Muscle layer of duodenum (tissue), 2 donors: ENCODE data around the gene BRAF.
"Not testable (repeated sequence)": the region's sequence is repeated elsewhere in the genome, so short reads cannot be mapped to it uniquely, and the experiment has no call there.

ENCODE experiments used
- H3K27ac ChIP-seq: one replicate; pipeline ENCODE4 v1.7.0; 2013; ENCODE audit warnings: mild to moderate bottlenecking, low read length
- H3K27me3 ChIP-seq: one replicate; pipeline ENCODE4 v1.7.0; 2013; ENCODE audit warnings: low read depth, mild to moderate bottlenecking, control low read depth, low read length
- H3K36me3 ChIP-seq, 2 donors: one replicate each; pipeline ENCODE4 v1.7.0; 2013; ENCODE audit warnings: low read length in 2 of 2, control low read depth in 1 of 2, mild to moderate bottlenecking in 1 of 2; ENCODE audit not compliant: insufficient read depth in 2 of 2, control insufficient read depth in 1 of 2
- H3K4me1 ChIP-seq, 2 donors: one replicate each; pipeline ENCODE4 v1.7.0; 2013; ENCODE audit warnings: low read length in 2 of 2, mild to moderate bottlenecking in 2 of 2, control low read depth in 1 of 2, moderate library complexity in 1 of 2; ENCODE audit not compliant: insufficient read depth in 2 of 2, control insufficient read depth in 1 of 2
- H3K4me3 ChIP-seq, 2 donors: one replicate each; pipeline ENCODE4 v1.7.0; 2013; ENCODE audit warnings: low read length in 2 of 2, low read depth in 1 of 2, mild to moderate bottlenecking in 1 of 2
- H3K9me3 ChIP-seq, 2 donors: one replicate each; pipeline ENCODE4 v1.7.0; 2013; ENCODE audit warnings: low read length in 2 of 2, control low read depth in 1 of 2, mild to moderate bottlenecking in 1 of 2; ENCODE audit not compliant: control insufficient read depth in 1 of 2
- donor health status: healthy.

BRAF gene

DNA sequence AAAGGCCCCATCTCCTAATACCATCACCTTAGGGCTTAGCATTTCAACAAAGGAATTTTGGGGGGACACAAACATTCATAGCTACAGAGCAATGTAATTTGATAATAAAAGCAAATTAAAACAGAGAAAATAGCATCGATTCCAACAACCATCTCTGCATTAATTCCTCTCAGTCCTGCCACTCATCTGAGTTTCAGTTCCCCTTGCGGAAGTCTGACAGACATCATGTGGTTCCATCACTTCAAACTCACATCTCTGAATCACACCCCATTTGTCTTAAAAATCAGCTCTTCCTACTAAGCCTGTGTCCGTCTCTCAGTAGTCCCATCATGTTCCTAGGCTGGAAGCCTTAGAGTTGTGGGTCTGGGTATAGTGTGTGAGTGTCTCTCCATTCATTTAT is 248.4 kb downstream of the BRAF start:
- H3K4me3 ChIP-seq, result no peak overlapping the region
- no peaks in the 10 kb centered on the region for H3K9me3 ChIP-seq
- H3K27me3 ChIP-seq, result no peaks in the 10 kb centered on the region
- no peak overlapping the region for H3K27ac ChIP-seq
- H3K4me1 ChIP-seq, result peaks cover 12 to 16% of the 10 kb centered on the region in 2 donors
- H3K36me3 ChIP-seq, result peaks cover 14 to 27% of the 10 kb centered on the region in 2 donors

DNA sequence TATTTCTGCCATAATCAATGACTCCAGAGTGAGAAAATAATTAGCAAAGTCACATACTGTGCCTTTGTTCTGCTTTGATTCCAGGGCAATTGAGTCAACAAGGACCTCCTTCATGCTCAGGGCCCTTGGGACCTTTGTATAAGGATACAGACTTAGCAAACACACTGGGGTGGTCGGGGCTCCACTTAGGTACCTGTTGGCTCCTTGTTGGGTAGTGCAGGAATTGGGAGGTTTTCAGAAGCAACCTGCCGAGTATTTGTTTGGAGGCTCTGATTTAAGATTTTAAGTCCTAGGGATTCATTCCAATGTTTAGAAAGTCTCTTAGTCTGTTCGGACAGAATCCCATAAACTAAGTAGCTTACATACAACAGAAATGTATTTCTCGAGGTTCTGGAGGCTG is 249.0 kb downstream of the BRAF start:
- H3K4me1 ChIP-seq, result peaks cover 12 to 16% of the 10 kb centered on the region in 2 donors
- no peak overlapping the region for H3K4me3 ChIP-seq
- no peaks in the 10 kb centered on the region for H3K27me3 ChIP-seq
- no peak overlapping the region for H3K27ac ChIP-seq
- no peaks in the 10 kb centered on the region for H3K9me3 ChIP-seq
- H3K36me3 ChIP-seq, result peaks cover 10 to 23% of the 10 kb centered on the region in 2 donors

DNA sequence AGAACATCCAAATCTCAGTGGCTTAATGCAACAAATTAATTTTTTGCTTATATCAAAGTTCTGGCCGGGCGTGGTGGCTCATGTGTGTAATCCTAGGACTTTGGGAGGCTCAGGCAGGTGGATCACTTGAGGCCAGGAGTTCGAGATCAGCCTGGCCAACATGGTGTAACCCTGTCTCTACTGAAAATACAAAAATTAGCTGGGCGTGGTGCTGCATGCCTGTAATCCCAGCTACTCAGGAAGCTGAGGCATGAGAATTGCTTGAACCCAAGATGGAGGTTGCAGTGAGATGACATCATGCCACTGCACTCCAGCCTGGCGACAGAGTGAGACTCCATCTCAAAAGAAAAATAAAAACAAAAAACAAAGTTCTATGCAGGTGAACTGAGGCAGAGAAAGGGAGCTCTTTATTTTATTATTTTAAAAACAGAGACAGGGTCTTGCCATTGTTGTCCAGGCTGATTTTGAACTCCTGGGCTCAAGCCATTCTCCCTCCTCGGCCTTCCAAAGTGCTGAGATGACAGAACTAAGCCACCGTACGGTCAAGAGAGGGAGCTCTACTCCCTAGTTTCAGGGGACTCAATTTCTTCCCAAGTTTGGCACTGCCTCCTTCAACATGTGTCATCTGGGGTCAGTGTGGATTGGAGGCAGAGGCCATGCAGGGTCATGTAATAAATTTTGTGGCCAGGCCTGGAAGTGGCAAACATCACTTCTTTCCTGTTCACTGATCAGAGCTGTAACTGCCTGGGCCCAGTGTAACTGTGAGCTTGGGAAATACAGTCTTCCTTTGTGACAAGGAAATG is 249.6 kb downstream of the BRAF start:
- H3K36me3 ChIP-seq, result peaks cover 4 to 16% of the 10 kb centered on the region in 2 donors
- no peaks in the 10 kb centered on the region for H3K27me3 ChIP-seq
- no peaks in the 10 kb centered on the region for H3K9me3 ChIP-seq
- H3K4me1 ChIP-seq, result peaks cover 12 to 16% of the 10 kb centered on the region in 2 donors
- H3K27ac ChIP-seq, result no peak overlapping the region
- H3K4me3 ChIP-seq, result no peak overlapping the region

DNA sequence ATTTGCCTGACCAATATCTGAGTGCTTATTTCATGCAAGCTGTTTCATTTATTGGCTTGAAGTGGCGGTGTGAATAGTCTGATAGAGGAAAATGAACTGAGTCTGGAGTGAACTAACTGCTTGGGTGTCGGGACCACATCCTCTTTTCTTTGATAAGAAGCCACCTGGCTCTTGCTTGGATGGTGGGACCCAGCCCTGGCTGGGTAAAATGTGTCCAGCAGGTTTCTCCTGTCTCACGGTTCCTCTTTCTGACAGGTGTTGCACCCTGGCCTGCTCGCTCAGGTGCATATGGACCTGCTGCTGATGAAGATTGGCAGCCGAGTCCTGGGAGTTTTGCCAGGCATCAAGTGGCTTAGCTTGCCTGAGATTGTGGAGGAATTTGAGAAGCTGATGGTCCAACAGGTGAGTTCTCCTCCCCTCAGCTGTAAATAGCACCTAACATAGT is 250.4 kb downstream of the BRAF start:
- H3K27ac ChIP-seq, result no peak overlapping the region

DNA sequence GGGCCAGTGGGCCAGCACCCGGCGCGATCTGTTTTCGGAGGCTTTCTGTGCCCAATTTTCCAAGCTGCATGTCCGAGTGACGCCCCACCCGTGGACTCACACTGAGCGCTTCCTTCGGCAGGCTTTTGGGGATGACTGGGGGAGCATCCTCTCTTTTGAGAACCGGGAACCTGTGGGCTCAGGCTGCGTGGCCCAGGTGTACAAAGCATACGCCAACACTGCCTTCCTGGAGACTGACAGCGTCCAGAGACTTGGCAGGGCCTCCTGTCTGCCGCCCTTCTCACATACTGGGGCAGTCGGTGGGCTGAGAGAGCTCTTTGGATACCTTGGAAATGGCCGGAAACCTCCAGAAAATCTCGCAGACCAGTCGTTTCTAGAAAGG is 251.0 kb downstream of the BRAF start:
- Histone ChIP-seq H3K27me3 (no peaks in the 10 kb centered on the region), H3K4me1 (peaks cover 12 to 16% of the 10 kb centered on the region in 2 donors), H3K9me3 (no peaks in the 10 kb centered on the region), H3K36me3 (peaks cover 0 to 9% of the 10 kb centered on the region in 2 donors), H3K4me3 (peak overlapping the region; percentile 65 to 82), H3K27ac (no peak overlapping the region)

More for the DNA sequence above, 250.4 kb downstream of the BRAF start:
- peaks cover 4 to 15% of the 10 kb centered on the region in 2 donors for H3K36me3 ChIP-seq
- no peaks in the 10 kb centered on the region for H3K9me3 ChIP-seq
- peak overlapping the region in 1 of 2 donors; percentile 82 for H3K4me3 ChIP-seq
- H3K27me3 ChIP-seq, result no peaks in the 10 kb centered on the region
- peaks cover 12 to 16% of the 10 kb centered on the region in 2 donors for H3K4me1 ChIP-seq

DNA sequence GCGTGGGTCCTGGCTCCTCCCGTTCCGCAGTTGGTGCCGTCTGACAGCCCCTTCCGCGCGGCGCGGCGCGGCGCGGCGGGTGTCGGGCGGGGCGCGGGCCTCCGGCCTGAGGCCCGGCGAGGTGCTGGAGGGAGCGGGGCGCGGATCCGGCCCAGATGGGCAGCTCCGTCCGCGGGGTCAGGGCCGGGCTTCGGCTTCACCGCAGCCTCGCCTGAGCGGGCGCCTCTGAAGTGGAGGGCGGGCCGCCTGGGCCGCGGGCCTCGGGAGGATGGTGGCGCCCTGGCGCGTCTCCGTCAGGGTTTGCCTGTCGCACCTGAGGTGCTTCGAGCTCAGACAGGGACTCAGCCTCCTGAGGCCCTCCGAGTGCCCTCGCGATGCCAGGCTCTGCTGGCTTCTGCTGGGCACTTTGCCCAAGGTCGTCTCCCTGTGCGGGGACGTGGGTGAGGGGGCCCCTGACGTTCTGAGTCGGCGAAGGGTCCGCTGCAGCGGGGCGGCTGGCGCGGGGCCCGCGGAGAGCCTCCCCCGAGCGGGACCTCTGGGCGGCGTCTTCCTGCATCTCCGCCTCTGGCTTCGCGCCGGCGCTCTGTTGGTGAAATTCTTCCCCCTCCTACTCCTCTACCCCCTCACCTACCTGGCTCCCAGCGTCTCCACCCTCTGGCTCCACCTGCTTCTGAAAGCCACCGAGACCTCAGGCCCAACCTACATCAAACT is 251.5 kb downstream of the BRAF start:
- no peaks in the 10 kb centered on the region for H3K9me3 ChIP-seq
- peaks cover 0 to 3% of the 10 kb centered on the region in 2 donors for H3K36me3 ChIP-seq
- peaks cover 12 to 16% of the 10 kb centered on the region in 2 donors for H3K4me1 ChIP-seq
- H3K27ac ChIP-seq, result no peak overlapping the region
- no peaks in the 10 kb centered on the region for H3K27me3 ChIP-seq
- H3K4me3 ChIP-seq, result peak overlapping the region; percentile 65 to 82

DNA sequence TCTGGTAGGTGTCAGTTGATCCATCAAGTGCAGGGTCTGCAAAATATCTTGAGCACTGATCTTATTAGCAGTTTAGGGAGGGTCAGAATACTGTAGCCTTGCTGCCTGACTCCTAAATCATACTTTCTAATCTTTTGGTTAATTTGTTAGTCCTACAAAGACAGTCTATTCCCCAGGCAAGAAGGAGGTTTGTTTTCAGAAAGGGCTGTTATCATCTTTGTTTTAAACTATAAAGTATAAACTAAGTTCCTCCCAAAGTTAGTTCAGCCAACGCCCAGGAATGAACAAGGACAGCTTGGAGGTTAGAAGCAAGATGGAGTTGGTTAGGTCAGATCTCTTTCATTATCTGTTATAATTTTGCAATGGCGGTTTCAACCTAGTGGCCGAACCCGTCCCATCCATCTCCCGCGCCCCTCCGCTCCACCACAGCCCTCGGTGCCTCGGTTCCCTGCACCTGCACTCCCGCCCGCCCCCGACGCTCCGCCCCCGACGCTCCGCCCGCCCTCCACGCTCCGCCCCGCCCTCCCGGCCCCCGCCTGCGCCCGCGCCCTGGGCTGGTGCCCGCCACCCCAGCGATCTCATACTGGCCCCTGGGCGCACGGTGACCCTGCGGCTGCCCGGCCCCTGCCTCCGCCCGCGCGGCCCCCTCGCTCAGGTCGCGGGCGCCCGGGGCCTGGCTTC is 252.2 kb downstream of the BRAF start, which contains the start of gene ADCK2:
TSS of gene ADCK2 (plus strand) at position 564 of the 681 bp plus-strand sequence. CDS start 386 bp downstream, outside the sequence.
- Histone ChIP-seq H3K27me3 (no peaks in the 10 kb centered on the region), H3K4me3 (peak within 1 kb of the TSS; percentile 65 to 82), H3K4me1 (peaks cover 14 to 16% of the 10 kb centered on the region in 2 donors), H3K9me3 (no peaks in the 10 kb centered on the region), H3K36me3 (no peaks in the 10 kb centered on the region), H3K27ac (no peak within 1 kb of the TSS)

DNA sequence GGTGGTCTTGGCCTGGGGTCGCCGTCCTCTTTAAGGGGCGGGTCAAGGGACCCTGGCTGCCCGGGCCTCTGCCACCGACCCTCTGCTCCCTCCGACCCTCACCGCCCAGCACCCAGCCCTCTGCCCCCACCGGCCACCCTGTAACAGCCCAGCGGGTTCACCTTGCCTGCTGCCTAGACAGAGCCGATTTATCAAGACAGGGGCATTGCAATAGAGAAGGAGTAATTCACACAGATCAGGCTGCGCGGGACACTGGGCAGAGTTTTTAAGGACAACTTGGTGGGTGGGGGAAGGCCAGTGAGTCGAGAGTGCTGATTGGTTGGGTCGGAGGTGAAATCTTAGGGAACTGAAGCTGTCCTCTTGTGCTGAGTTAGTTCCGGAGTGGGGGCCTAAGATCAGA is 252.8 kb downstream of the BRAF start:
- Histone ChIP-seq H3K27me3 (no peaks in the 10 kb centered on the region), H3K4me1 (peaks cover 14 to 16% of the 10 kb centered on the region in 2 donors), H3K4me3 (no peak overlapping the region), H3K36me3 (no peaks in the 10 kb centered on the region), H3K27ac (no peak overlapping the region), H3K9me3 (no peaks in the 10 kb centered on the region)

DNA sequence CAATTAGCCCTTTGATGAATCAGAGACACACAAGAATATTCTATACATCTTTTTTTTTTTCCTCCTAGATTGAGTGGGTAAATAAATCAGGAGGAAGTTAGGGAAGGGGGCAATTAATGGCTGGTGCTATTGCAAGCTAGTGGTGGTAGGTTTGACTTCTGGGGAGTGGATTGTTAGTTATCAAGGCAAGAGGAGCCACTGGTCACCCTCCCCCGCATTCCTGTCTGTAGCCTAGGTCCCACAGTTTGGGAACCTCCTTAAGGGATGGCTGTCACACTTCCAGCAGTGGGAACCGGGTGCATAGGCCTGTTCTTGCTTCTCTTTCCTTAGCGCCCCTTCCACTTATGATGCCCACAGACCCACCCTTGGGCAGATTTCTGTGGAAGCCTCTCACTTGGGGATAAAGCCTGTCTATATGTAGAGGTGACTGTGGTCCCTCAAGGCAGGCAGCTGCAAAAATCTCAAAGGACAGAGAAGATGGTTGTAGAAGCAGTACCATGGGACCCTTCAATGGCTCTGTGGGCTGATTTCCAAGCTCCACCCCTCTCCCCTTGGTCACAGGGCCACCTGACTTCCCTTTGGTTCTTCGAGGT is 254.3 kb downstream of the BRAF start:
- no peak overlapping the region for H3K4me3 ChIP-seq
- no peaks in the 10 kb centered on the region for H3K9me3 ChIP-seq
- no peaks in the 10 kb centered on the region for H3K36me3 ChIP-seq
- H3K27ac ChIP-seq, result no peak overlapping the region
- H3K4me1 ChIP-seq, result peaks cover 8 to 16% of the 10 kb centered on the region in 2 donors
- H3K27me3 ChIP-seq, result no peaks in the 10 kb centered on the region

DNA sequence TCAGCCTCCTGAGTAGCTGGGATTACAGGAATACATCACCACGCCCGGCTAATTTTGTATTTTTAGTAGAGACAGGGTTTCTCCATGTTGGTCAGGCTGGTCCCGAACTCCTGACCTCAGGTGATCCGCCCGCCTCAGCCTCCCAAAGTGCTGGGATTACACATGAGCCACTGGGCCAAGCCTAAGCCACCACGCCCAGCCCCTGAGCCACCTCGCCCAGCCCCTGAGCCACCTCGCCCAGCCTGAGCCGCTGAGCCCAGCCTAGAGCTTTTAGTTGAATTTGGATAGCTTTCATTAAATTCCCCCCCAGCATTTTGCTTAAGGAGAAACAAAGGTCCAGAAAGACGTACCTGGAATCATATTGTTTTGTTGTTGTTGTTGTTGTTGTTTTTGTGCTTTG is 254.9 kb downstream of the BRAF start:
- H3K27me3 ChIP-seq, H3K27ac ChIP-seq, H3K4me3 ChIP-seq, H3K36me3 ChIP-seq, H3K9me3 ChIP-seq: not testable (repeated sequence)
- peaks cover 7 to 14% of the 10 kb centered on the region in 2 donors for H3K4me1 ChIP-seq

DNA sequence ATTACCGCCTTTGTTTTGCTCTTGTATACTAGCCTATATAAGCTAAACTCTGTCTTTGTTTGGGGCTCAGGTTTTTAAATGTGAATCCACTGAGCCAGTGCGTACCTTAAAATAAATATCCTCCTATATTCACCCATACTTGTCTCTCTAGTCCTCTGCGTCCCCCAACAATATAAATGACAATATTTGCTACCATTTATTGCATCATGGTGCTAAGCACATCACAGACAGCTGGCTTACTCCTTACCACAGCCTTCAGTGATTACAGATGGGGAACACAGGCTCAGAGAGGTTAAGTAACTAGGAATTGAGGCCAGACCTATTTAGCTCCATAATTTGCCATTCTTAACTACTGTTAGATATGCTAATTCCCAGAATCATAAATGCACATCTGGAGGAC is 255.4 kb downstream of the BRAF start:
- H3K4me1 ChIP-seq, result peaks cover 4 to 9% of the 10 kb centered on the region in 2 donors

More for the DNA sequence above, 255.4 kb downstream of the BRAF start:
- Histone ChIP-seq H3K27ac (no peak overlapping the region), H3K9me3 (no peaks in the 10 kb centered on the region), H3K4me3 (no peak overlapping the region), H3K27me3 (no peaks in the 10 kb centered on the region), H3K36me3 (no peaks in the 10 kb centered on the region)
